Hematopoietic multipotent progenitor cell treated with erythropoietin and hydrocortisone succinate and interleukin-3 and kit ligand, for 4 days (in vitro differentiated cells): ENCODE results near the gene ASPA.
A peak's percentile ranks its signal among the peaks of the same experiment; 100 is the strongest.

Experiments
- DNase-seq: peaks from one replicate; pipeline ENCODE4 v3.0.0-alpha.2; 2015

The ASPA gene

GRCh38 chr17:3535253-3535995, 59.6 kb downstream of the ASPA start:
- DNase-seq = peak; percentile 84

- DNase-seq = no peak
Measured at GRCh38 chr17:3536716-3537115, 60.9 kb downstream of the ASPA start.

GRCh38 chr17:3539881-3540540, 64.2 kb downstream of the ASPA start:
- no peak for DNase-seq

- DNase-seq = no peak
Measured at GRCh38 chr17:3542410-3543088, 66.8 kb downstream of the ASPA start.

- DNase-seq = no peak
Measured at GRCh38 chr17:3543453-3543852, 67.7 kb downstream of the ASPA start.

- DNase-seq = no peak
Measured at GRCh38 chr17:3544365-3544764, 68.6 kb downstream of the ASPA start.

GRCh38 chr17:3545151-3545550, 69.4 kb downstream of the ASPA start:
- no peak for DNase-seq

GRCh38 chr17:3546521-3546920, 70.7 kb downstream of the ASPA start:
- DNase-seq = no peak

GRCh38 chr17:3546997-3547396, 71.2 kb downstream of the ASPA start:
- DNase-seq = no peak

GRCh38 chr17:3547628-3548027, 71.8 kb downstream of the ASPA start:
- DNase-seq = no peak

GRCh38 chr17:3549610-3550162, 73.9 kb downstream of the ASPA start:
- DNase-seq = no peak

GRCh38 chr17:3551189-3551588, 75.4 kb downstream of the ASPA start:
- DNase-seq = peak; percentile 29

GRCh38 chr17:3552916-3553315, 77.1 kb downstream of the ASPA start:
- DNase-seq = no peak
